Measurements from ENCODE around the gene TCF7L1.

The TCF7L1 gene

GRCh38 chr2:85175369-85176299 is 42.4 kb downstream of the TCF7L1 start:
- TF ChIP-seq Cebpa-rat (IDR thresholded peaks at IDR 0.05): no peak
- Histone ChIP-seq H3K4me1 (peaks cover 0 to 33% (median 2%) of the 10 kb centered on the region in 10 experiments; a peak in 8 of 20 replicates), H3K9ac (no peak overlapping the region), H3K27ac (no peak overlapping the region), H3K27me3 (no peaks in the 10 kb centered on the region), H3K4me3 (no peak overlapping the region), H4K20me1 (no peaks in the 10 kb centered on the region), H3K36me3 (peaks cover 0 to 7% (median 0%) of the 10 kb centered on the region in 11 experiments; a peak in 1 of 22 replicates), H3K4me2 (peak overlapping the region in 2 of 11 experiments; percentile 4 to 27; a peak in 1 of 22 replicates), H3K9me3 (replicated peaks in 1 of 11) (peaks cover 15 to 27% (median 23%) of the 10 kb centered on the region in 11 experiments)

- H3K4me3 ChIP-seq: no peak overlapping the region
- no peak overlapping the region for H3K4me2 ChIP-seq
- H3K36me3 ChIP-seq: no peaks in the 10 kb centered on the region
- H3K27ac ChIP-seq: no peak overlapping the region
- no peak overlapping the region for H3K9ac ChIP-seq
- H3K9me3 ChIP-seq (replicated peaks in 1 of 11): peaks cover 0 to 11% (median 7%) of the 10 kb centered on the region in 11 experiments; a peak in 18 of 22 replicates
- no peak for TF ChIP-seq Cebpa-rat (IDR thresholded peaks at IDR 0.05)
- H4K20me1 ChIP-seq: no peaks in the 10 kb centered on the region
- peaks cover 0 to 37% (median 2%) of the 10 kb centered on the region in 10 experiments; a peak in 8 of 20 replicates for H3K4me1 ChIP-seq
- no peaks in the 10 kb centered on the region for H3K27me3 ChIP-seq
These were observed 44.0 kb downstream of the TCF7L1 start for GRCh38 chr2:85177031-85177824.

- Histone ChIP-seq H3K4me1 (peaks cover 0 to 37% (median 2%) of the 10 kb centered on the region in 10 experiments; a peak in 8 of 20 replicates), H3K36me3 (no peaks in the 10 kb centered on the region), H3K4me2 (no peak overlapping the region), H3K4me3 (no peak overlapping the region), H3K27me3 (no peaks in the 10 kb centered on the region), H3K9me3 (replicated peaks in 1 of 11) (peaks cover 0 to 9% (median 0%) of the 10 kb centered on the region in 11 experiments; a peak in 5 of 22 replicates), H4K20me1 (no peaks in the 10 kb centered on the region), H3K27ac (no peak overlapping the region), H3K9ac (no peak overlapping the region)
- TF ChIP-seq Cebpa-rat (IDR thresholded peaks at IDR 0.05): no peak
These were observed 45.0 kb downstream of the TCF7L1 start for GRCh38 chr2:85178154-85178553.

GRCh38 chr2:85178980-85179411 is 45.8 kb downstream of the TCF7L1 start:
- Histone ChIP-seq H3K4me2 (peak overlapping the region in 3 of 11 experiments; percentile 28 to 47 (median 33); a peak in 2 of 22 replicates), H3K9ac (no peak overlapping the region), H3K27me3 (no peaks in the 10 kb centered on the region), H3K4me3 (no peak overlapping the region), H3K27ac (no peak overlapping the region), H4K20me1 (no peaks in the 10 kb centered on the region), H3K36me3 (no peaks in the 10 kb centered on the region), H3K4me1 (peaks cover 0 to 31% (median 2%) of the 10 kb centered on the region in 10 experiments; a peak in 8 of 20 replicates), H3K9me3 (replicated peaks in 1 of 11) (peaks cover 0 to 9% (median 0%) of the 10 kb centered on the region in 11 experiments; a peak in 5 of 22 replicates)
- no peak for TF ChIP-seq Cebpa-rat (IDR thresholded peaks at IDR 0.05)

- Histone ChIP-seq H3K27ac (no peak overlapping the region), H3K9ac (no peak overlapping the region), H4K20me1 (no peaks in the 10 kb centered on the region), H3K4me1 (peaks cover 0 to 25% (median 0%) of the 10 kb centered on the region in 10 experiments; a peak in 8 of 20 replicates), H3K9me3 (replicated peaks in 1 of 11) (peaks cover 0 to 9% (median 0%) of the 10 kb centered on the region in 11 experiments; a peak in 4 of 22 replicates), H3K4me2 (peak overlapping the region in 3 of 11 experiments; percentile 28 to 47 (median 33); a peak in 4 of 22 replicates), H3K36me3 (no peaks in the 10 kb centered on the region), H3K27me3 (no peaks in the 10 kb centered on the region), H3K4me3 (no peak overlapping the region)
- TF ChIP-seq Cebpa-rat (IDR thresholded peaks at IDR 0.05): no peak
These were observed 46.3 kb downstream of the TCF7L1 start for GRCh38 chr2:85179541-85179940.

GRCh38 chr2:85180322-85181133 is 47.3 kb downstream of the TCF7L1 start:
- H3K27ac ChIP-seq: no peak overlapping the region
- no peak for TF ChIP-seq Cebpa-rat (IDR thresholded peaks at IDR 0.05)
- no peaks in the 10 kb centered on the region for H3K27me3 ChIP-seq
- no peaks in the 10 kb centered on the region for H4K20me1 ChIP-seq
- peak overlapping the region in 3 of 11 experiments; percentile 3 to 33 (median 7); a peak in 2 of 22 replicates for H3K4me2 ChIP-seq
- peaks cover 0 to 9% (median 0%) of the 10 kb centered on the region in 11 experiments; a peak in 4 of 22 replicates for H3K9me3 ChIP-seq (replicated peaks in 1 of 11)
- H3K4me3 ChIP-seq: no peak overlapping the region
- peaks cover 0 to 25% (median 0%) of the 10 kb centered on the region in 10 experiments; a peak in 7 of 20 replicates for H3K4me1 ChIP-seq
- no peak overlapping the region for H3K9ac ChIP-seq
- no peaks in the 10 kb centered on the region for H3K36me3 ChIP-seq

GRCh38 chr2:85181134-85181631 is 48.0 kb downstream of the TCF7L1 start:
- Histone ChIP-seq H3K4me2 (0 out of 22 replicates have a peak overlapping the region, but pooled peaks of 1 of the 11 experiments have one; percentile 33), H3K9ac (no peak overlapping the region), H3K4me1 (peaks cover 0 to 25% (median 0%) of the 10 kb centered on the region in 10 experiments; a peak in 7 of 20 replicates), H3K36me3 (no peaks in the 10 kb centered on the region), H3K4me3 (no peak overlapping the region), H3K27ac (no peak overlapping the region), H4K20me1 (no peaks in the 10 kb centered on the region), H3K27me3 (no peaks in the 10 kb centered on the region), H3K9me3 (replicated peaks in 1 of 11) (peaks cover 0 to 9% (median 0%) of the 10 kb centered on the region in 11 experiments; a peak in 4 of 22 replicates)
- no peak for TF ChIP-seq Cebpa-rat (IDR thresholded peaks at IDR 0.05)
